GM12878 (cell line): Measurements from ENCODE around the gene HEG1. TPM values are rescaled to one million over a fixed set of nuclear protein-coding genes. Genes with fewer than 3 reads are reported as not detected.

ENCODE experiments used
- ATAC-seq: fragments of 200-7000 bp; cut with Tn5 transposase; 3 replicates; pipeline ENCODE4 v1.9.1; 2020; ENCODE audit warnings: mild to moderate bottlenecking, moderate library complexity
- BruUV-seq: library from RNA; stranded (reverse); fragments of 400-500 nt; replicated peaks from 2 replicates; lab custom pipeline; 2021; lab: Mats Ljungman, UMichigan
- CTCF ChIA-PET: fragments of 300-600 bp; sonication (Branson Sonifier 250); formaldehyde crosslinking; extraction: SDS; loops from one replicate; lab custom pipeline; 2021; ENCODE audit warnings: inconsistent platforms; lab: Yijun Ruan, JAX
- POLR2A ChIA-PET: fragments of 350-600 bp; formaldehyde crosslinking; extraction: SDS; loops from one replicate; lab custom pipeline; 2021; ENCODE audit warnings: inconsistent platforms; lab: Charles Lee
- RAD21 ChIA-PET: fragments of 300-600 bp; sonication (Branson Sonifier 250); formaldehyde crosslinking; loops from one replicate; lab custom pipeline; 2023; ENCODE audit warnings: antibody characterized with exemption; ENCODE audit not compliant: unreplicated experiment; lab: Charles Lee
- SMC1A ChIA-PET: fragments of 300-600 bp; sonication (Branson Sonifier 250); formaldehyde crosslinking; loops from one replicate; lab custom pipeline; 2023; ENCODE audit not compliant: unreplicated experiment, uncharacterized antibody; lab: Charles Lee
- DNase-seq: peaks from one replicate; pipeline ENCODE4 v3.0.0-alpha.2; 2011; ENCODE audit warnings: low read depth, low spot score
- FAIRE-seq: peaks from 3 replicates; lab custom pipeline; 2011; peaks lifted over from hg19 to GRCh38; lab: Jason Lieb, UNC
- H2AFZ ChIP-seq: 2 replicates; pipeline ENCODE4 v1.6.0; 2011; ENCODE audit warnings: low read depth, low read length, control low read depth; ENCODE audit not compliant: control insufficient read depth
- H3K27ac ChIP-seq: 2 replicates; pipeline ENCODE4 v1.5.1; 2011; ENCODE audit warnings: control low read depth; ENCODE audit not compliant: control insufficient read depth, insufficient read depth
- H3K27me3 ChIP-seq, 2 experiments: replicated peaks in 1 of 2; 2 replicates each; pipeline versions ENCODE4 v1.6.0 to v1.6.1; 2011; ENCODE audit warnings: low read length in 1 of 2; ENCODE audit not compliant: control insufficient read depth in 2 of 2, insufficient read depth in 2 of 2
- H3K36me3 ChIP-seq, 2 experiments: 2 replicates each; pipeline ENCODE4 v1.5.1; 2011; ENCODE audit warnings: low read length in 1 of 2; ENCODE audit not compliant: control insufficient read depth in 2 of 2, insufficient read depth in 2 of 2
- H3K4me1 ChIP-seq: 2 replicates; pipeline ENCODE4 v1.6.1; 2011; ENCODE audit warnings: mild to moderate bottlenecking, low read length, moderate library complexity, mixed read lengths; ENCODE audit not compliant: control insufficient read depth, insufficient read depth
- H3K4me2 ChIP-seq: 2 replicates; pipeline ENCODE4 v1.6.0; 2011; ENCODE audit warnings: control low read depth; ENCODE audit not compliant: control insufficient read depth, insufficient read depth
- H3K4me3 ChIP-seq: fragments of 200-600 bp; sonication (generic); 2 replicates; pipeline ENCODE4 v1.5.1; 2016
- H3K79me2 ChIP-seq: 2 replicates; pipeline ENCODE4 v1.6.0; 2011; ENCODE audit warnings: low read length; ENCODE audit not compliant: control insufficient read depth, insufficient read depth
- H3K9ac ChIP-seq: 2 replicates; pipeline ENCODE4 v1.8.0; 2011; ENCODE audit warnings: low read length, control low read depth, mixed read lengths; ENCODE audit not compliant: control insufficient read depth, insufficient read depth
- H3K9me3 ChIP-seq: replicated peaks from 3 replicates; pipeline ENCODE4 v1.5.1; 2011; ENCODE audit warnings: mild to moderate bottlenecking, low read length; ENCODE audit not compliant: control insufficient read depth, insufficient read depth
- H4K20me1 ChIP-seq: 2 replicates; pipeline ENCODE4 v1.6.0; 2011; ENCODE audit not compliant: control insufficient read depth, insufficient read depth
- CEBPZ ChIP-seq: fragments of 150-350 bp; IDR thresholded peaks from 2 replicates; pipeline ENCODE4 v1.6.1; 2016; ENCODE audit warnings: low read depth, low read length
- RUNX3 ChIP-seq: IDR thresholded peaks from 2 replicates; pipeline ENCODE4 v1.6.1; 2012; ENCODE audit warnings: low read length, inconsistent platforms
- WGBS: methylation state at CpG from one replicate; pipeline ENCODE4 v1.1.6; 2016; ENCODE audit warnings: low lambda C conversion rate; ENCODE audit not compliant: insufficient replicate concordance, insufficient coverage; ENCODE audit errors: missing lambda C conversion rate; 5-methylcytosine and 5-hydroxymethylcytosine counted together
- in situ Hi-C: fragments of 300-500 bp; cut with MboI; formaldehyde crosslinking; loops from 9 replicates; pipeline ENCODE4 v1.14.3; 2018; ENCODE audit warnings: mixed read lengths
- intact Hi-C: fragments of 100-400 bp; cut with micrococcal nuclease; formaldehyde crosslinking; loops from one replicate; pipeline ENCODE4 v1.14.2; 2022; ENCODE audit not compliant: unreplicated experiment
- polyA plus RNA-seq, 11 experiments: library from polyadenylated mRNA; depleted of rRNA in 4 of 11; unstranded in 6 of 11; stranded (reverse) in 5 of 11; fragments of >200 nt; fragmentation: Nextera tagmentation in 4 of 11; fragmentation: Illumina TruSeq in 1 of 11; extraction: Ambion mirVana in 4 of 11; extraction: Trizol in 1 of 11; gene quantifications; 1 replicate in 1 of 11; 2 replicates in 10 of 11; pipeline versions ENCODE4 v1.2.1 to v1.2.3, GENCODE V29; 2011 to 2016; ENCODE audit warnings: inconsistent platforms in 2 of 11, missing spikeins in 2 of 11, low read depth in 1 of 11
- total RNA-seq, 4 experiments: library from RNA; depleted of rRNA in 3 of 4; stranded (reverse); fragments of >200 nt in 3 of 4; fragmentation: Illumina TruSeq in 1 of 4; extraction: Trizol in 1 of 4; gene quantifications; 2 replicates each; pipeline versions ENCODE4 v1.2.1 to v1.2.3, GENCODE V29; 2013 to 2021

The HEG1 gene
- total and polyA plus RNA-seq, 10 of the 15 experiments (the other 5 are each of a cell fraction or from before 2014, with no cell fraction given), result 2.2 to 32.1 (median 7.6) TPM

- in situ Hi-C loops, result no loop called here
- BruUV-seq, result TSS peak; percentile 37
These were observed 31.8 kb downstream of the HEG1 start for GRCh38 chr3:125023833-125024555.

More at GRCh38 chr3:125023833-125024555, 31.8 kb downstream of the HEG1 start:
- CTCF ChIA-PET, result interaction anchor here (0.9 to 1.9 kb wide), 3 partner anchors 9 to 83 kb away, joined by 3 to 5 read pairs (median 3); no protein-coding TSS in a partner anchor
- Histone ChIP-seq H4K20me1 (0 out of 2 replicates have a peak, but pooled peaks cover 3% of the 10 kb centered on the region), H3K79me2 (no peaks in the 10 kb centered on the region; the same call in none of the 2 replicates), H3K27ac (no peak overlapping the region), H3K4me2 (no peak overlapping the region), H3K36me3 (peaks cover 19 to 45% of the 10 kb centered on the region in 2 experiments), H3K27me3 (no peaks in the 10 kb centered on the region), H3K4me3 (no peak overlapping the region), H3K4me1 (peaks cover 3% of the 10 kb centered on the region; the same call in 1 of the 2 replicates), H3K9ac (no peak overlapping the region), H3K9me3 (no peaks in the 10 kb centered on the region), H2AFZ (no peak overlapping the region)
- DNase-seq, result no peak
- WGBS, result 85% methylated on average over 8 of the region's 8 CpGs
- intact Hi-C loops, result no loop called here
- ATAC-seq, result no peak
- RAD21 ChIA-PET, result interaction anchor here (0.9 to 1.7 kb wide), 4 partner anchors 16 to 29 kb away, joined by 3 to 4 read pairs (median 4); no protein-coding TSS in a partner anchor
- TF ChIP-seq RUNX3, result peak; percentile 67
- no peak for TF ChIP-seq CEBPZ
- peak; percentile 35 for FAIRE-seq
- POLR2A ChIA-PET, result no interaction called here
- SMC1A ChIA-PET, result interaction anchor here (0.6 to 2.1 kb wide), 6 partner anchors 9 to 52 kb away, joined by 3 to 5 read pairs (median 4); no protein-coding TSS in a partner anchor
